Pancreas (tissue), 10 donors: ENCODE measurements around the gene COQ10B. TPM values are rescaled to one million over a fixed set of nuclear protein-coding genes. Genes with fewer than 3 reads are reported as not detected.

Experiments used
- ATAC-seq, 4 donors: fragments of 200-7000 bp; cut with Tn5 transposase; one replicate each; pipeline versions ENCODE4 v1.8.0 to v1.9.1; 2020; ENCODE audit warnings: mild to moderate bottlenecking in 4 of 4, moderate library complexity in 4 of 4
- DNase-seq, 6 donors: peaks; one replicate each; pipeline ENCODE4 v3.0.0-alpha.2; 2020
- FAIRE-seq: peaks from 2 replicates; lab custom pipeline; 2012; peaks lifted over from hg19 to GRCh38; lab: Jason Lieb, UNC
- H3K27ac ChIP-seq, 4 donors: fragments of 200-600 bp; sonication (generic); 1 replicate in 3 of 4; 2 replicates in 1 of 4; pipeline versions ENCODE4 v1.5.0 to v1.8.0; 2020
- H3K27me3 ChIP-seq, 4 donors: fragments of 200-600 bp; one replicate each; pipeline ENCODE4 v1.8.0; 2021
- H3K36me3 ChIP-seq, 3 donors: fragments of 200-600 bp; sonication (generic) in 1 of 3; one replicate each; pipeline versions ENCODE4 v1.5.0 to v1.8.0; 2020 to 2021
- H3K4me1 ChIP-seq, 3 donors: fragments of 200-600 bp; one replicate each; pipeline ENCODE4 v1.8.0; 2021
- H3K4me3 ChIP-seq, 4 donors: fragments of 200-600 bp; sonication (generic) in 2 of 4; one replicate each; pipeline versions ENCODE4 v1.5.0 to v1.8.0; 2020 to 2021
- H3K9me3 ChIP-seq, 4 donors: fragments of 200-600 bp; one replicate each; pipeline ENCODE4 v1.8.0; 2021
- CTCF ChIP-seq, 4 donors: fragments of 200-600 bp; sonication (generic) in 3 of 4; IDR thresholded peaks; one replicate each; pipeline versions ENCODE4 v1.5.0 to v1.8.0; 2021; ENCODE audit warnings: antibody characterized with exemption in 4 of 4
- WGBS, 2 donors: extraction: QIAGEN DNeasy Blood & Tissue Kit; methylation state at CpG; one replicate each; pipeline ENCODE4 v1.1.7; 2013; 5-methylcytosine and 5-hydroxymethylcytosine counted together
- intact Hi-C, 3 donors: fragments of 100-400 bp; cut with DNase I; formaldehyde crosslinking; loops; one replicate each; pipeline versions ENCODE4 v1.11.1 to v1.14.2; 2022
- polyA plus RNA-seq, 2 donors: library from polyadenylated mRNA; stranded (reverse); fragments of 200-250 nt; gene quantifications; one replicate each; pipeline ENCODE4 v1.2.3, GENCODE V29; 2013
- total RNA-seq, 6 donors: library from RNA; stranded (reverse); fragmentation: NEBNext Ultra II Directional in 4 of 6; extraction: Animal tissue kit (Norgen Biotek cat#: 25700) in 4 of 6; gene quantifications; one replicate each; pipeline versions ENCODE4 v1.2.1 to v1.2.4, GENCODE V29; 2021 to 2023
- donor health status: healthy with polysubstance abuse.
- donor health status: DM: no; HTN: no; CAD: no; lungs with moderate emphysema.
- donor health status: DM: no; HTN: no; CAD: no.
- donor health status: control.
- donor health status: control.
- donor health status: Bipolar disorder and iron deficiency.
- donor health status: DM: yes; HTN: yes; CAD: no.
- donor health status: DM: no; HTN: no; CAD: no.
- donor health status: DM: no; HTN: no; CAD: no.
- donor health status: DM: yes; HTN: yes; CAD: no.

COQ10B gene
- total and polyA plus RNA-seq, 8 donors, result 5.7 to 10.8 (median 9.7) TPM

GRCh38 chr2:197502685-197503084 is 49.3 kb downstream of the COQ10B start:
- no peak for TF ChIP-seq CTCF (IDR thresholded peaks at IDR 0.05)
- Histone ChIP-seq H3K4me3 (peak overlapping the region in 1 of 4 donors; percentile 80), H3K27ac (peak overlapping the region in 2 of 4 donors; percentile 100), H3K36me3 (peaks cover 0 to 15% (median 0%) of the 10 kb centered on the region in 3 donors), H3K4me1 (peaks cover 16 to 29% (median 20%) of the 10 kb centered on the region in 3 donors), H3K27me3 (no peaks in the 10 kb centered on the region), H3K9me3 (no peaks in the 10 kb centered on the region)
- ATAC-seq, result no peak
- no peak for FAIRE-seq
- 29 to 33% methylated on average over 4 of the region's 4 CpGs for WGBS, 2 donors
- intact Hi-C loops, result no loop called here
- DNase-seq, result no peak

GRCh38 chr2:197504000-197504399 is 50.6 kb downstream of the COQ10B start:
- Histone ChIP-seq H3K9me3 (no peaks in the 10 kb centered on the region), H3K36me3 (peaks cover 0 to 15% (median 0%) of the 10 kb centered on the region in 3 donors), H3K4me3 (no peak overlapping the region), H3K4me1 (peaks cover 9 to 20% (median 12%) of the 10 kb centered on the region in 3 donors), H3K27me3 (no peaks in the 10 kb centered on the region), H3K27ac (no peak overlapping the region)
- FAIRE-seq (no peak), ATAC-seq (no peak), DNase-seq (no peak)
- 92 to 96% methylated on average over 2 of the region's 2 CpGs for whole genome bisulfite sequencing, 2 donors
- intact Hi-C loops, result no loop called here
- TF ChIP-seq CTCF (IDR thresholded peaks at IDR 0.05), result no peak

GRCh38 chr2:197504512-197504911 is 51.2 kb downstream of the COQ10B start:
- FAIRE-seq (no peak), DNase-seq (no peak), ATAC-seq (no peak)
- Histone ChIP-seq H3K36me3 (peaks cover 0 to 15% (median 0%) of the 10 kb centered on the region in 3 donors), H3K4me1 (peaks cover 9 to 20% (median 12%) of the 10 kb centered on the region in 3 donors), H3K27ac (no peak overlapping the region), H3K4me3 (no peak overlapping the region), H3K27me3 (no peaks in the 10 kb centered on the region), H3K9me3 (no peaks in the 10 kb centered on the region)
- no peak for TF ChIP-seq CTCF (IDR thresholded peaks at IDR 0.05)
- intact Hi-C loops, result no loop called here
- 85 to 91% methylated on average over 6 of the region's 6 CpGs for WGBS, 2 donors

GRCh38 chr2:197506658-197507057 is 53.3 kb downstream of the COQ10B start:
- no peak overlapping the region for H3K27ac ChIP-seq
- no peak for FAIRE-seq
- peaks cover 0 to 15% (median 0%) of the 10 kb centered on the region in 3 donors for H3K36me3 ChIP-seq
- no peak overlapping the region for H3K4me3 ChIP-seq
- intact Hi-C loops, result no loop called here
- H3K27me3 ChIP-seq, result no peaks in the 10 kb centered on the region
- ATAC-seq, result no peak
- H3K9me3 ChIP-seq, result no peaks in the 10 kb centered on the region
- 67 to 70% methylated on average over 5 of the region's 5 CpGs for WGBS, 2 donors
- DNase-seq, result no peak
- peaks cover 8 to 16% (median 12%) of the 10 kb centered on the region in 3 donors for H3K4me1 ChIP-seq
- TF ChIP-seq CTCF (IDR thresholded peaks at IDR 0.05), result no peak

- FAIRE-seq (no peak), ATAC-seq (no peak), DNase-seq (no peak)
- H3K9me3 ChIP-seq, result no peaks in the 10 kb centered on the region
- H3K4me3 ChIP-seq, result no peak overlapping the region
- WGBS, 2 donors, result 94 to 95% methylated on average over 5 of the region's 5 CpGs
- no peak overlapping the region for H3K27ac ChIP-seq
- no peak for TF ChIP-seq CTCF (IDR thresholded peaks at IDR 0.05)
- intact Hi-C loops, result no loop called here
- H3K27me3 ChIP-seq, result no peaks in the 10 kb centered on the region
- peaks cover 0 to 14% (median 7%) of the 10 kb centered on the region in 3 donors for H3K4me1 ChIP-seq
- no peaks in the 10 kb centered on the region for H3K36me3 ChIP-seq
Measured at GRCh38 chr2:197513915-197514314, 60.6 kb downstream of the COQ10B start.
